Activated T-cell treated with anti-CD3 and anti-CD28 coated beads, Interleukin-2, amount 50 U/mL, for 48 hours (primary cell): Measurements from ENCODE around the gene RGS3.
"Not testable (repeated sequence)": the region's sequence is repeated elsewhere in the genome, so short reads cannot be mapped to it uniquely, and the experiment has no call there.

Experiments
- DNase-seq, 2 experiments: peaks; one replicate each; pipeline ENCODE4 v3.0.0-alpha.2; 2020

RGS3 gene

GRCh38 chr9:113532809-113533190 lies 69.3 kb downstream of the RGS3 start:
- DNase-seq: no peak

GRCh38 chr9:113533335-113534225 lies 70.1 kb downstream of the RGS3 start:
- no peak for DNase-seq

GRCh38 chr9:113535756-113536155 lies 72.2 kb downstream of the RGS3 start:
- no peak for DNase-seq

GRCh38 chr9:113536166-113536482 lies 72.6 kb downstream of the RGS3 start:
- no peak for DNase-seq

GRCh38 chr9:113536483-113537228 lies 73.1 kb downstream of the RGS3 start:
- no peak for DNase-seq

- DNase-seq: no peak
Measured at GRCh38 chr9:113537229-113537810, 73.8 kb downstream of the RGS3 start.

- no peak for DNase-seq
Measured at GRCh38 chr9:113538131-113538530, 74.6 kb downstream of the RGS3 start.

GRCh38 chr9:113538701-113539430 lies 75.3 kb downstream of the RGS3 start:
- DNase-seq: no peak

- DNase-seq: no peak
Measured at GRCh38 chr9:113540466-113540865, 76.9 kb downstream of the RGS3 start.

GRCh38 chr9:113541019-113541900 lies 77.7 kb downstream of the RGS3 start:
- DNase-seq: no peak

GRCh38 chr9:113542006-113542405 lies 78.5 kb downstream of the RGS3 start:
- DNase-seq: no peak

- DNase-seq: no peak
Measured at GRCh38 chr9:113542741-113543140, 79.2 kb downstream of the RGS3 start.

GRCh38 chr9:113543296-113543981 lies 79.9 kb downstream of the RGS3 start:
- DNase-seq: no peak

GRCh38 chr9:113543982-113544303 lies 80.4 kb downstream of the RGS3 start:
- DNase-seq: no peak

- no peak for DNase-seq
Measured at GRCh38 chr9:113545068-113545467, 81.5 kb downstream of the RGS3 start.

- no peak for DNase-seq
Measured at GRCh38 chr9:113546566-113546965, 83.0 kb downstream of the RGS3 start.

- no peak for DNase-seq
Measured at GRCh38 chr9:113547501-113547900, 84.0 kb downstream of the RGS3 start.

GRCh38 chr9:113548221-113549041 lies 84.9 kb downstream of the RGS3 start:
- DNase-seq: peak; percentile 33 to 38

- DNase-seq: not testable (repeated sequence)
Measured at GRCh38 chr9:113549892-113550291, 86.4 kb downstream of the RGS3 start.

- DNase-seq: no peak
Measured at GRCh38 chr9:113556877-113557593, 93.5 kb downstream of the RGS3 start.
